Measurements from ENCODE around the gene KCNQ1.
"Not testable (repeated sequence)": the region's sequence is repeated elsewhere in the genome, so short reads cannot be mapped to it uniquely, and the experiment has no call there.

Gene KCNQ1

GRCh38 chr11:2631161-2631560 is 186.4 kb downstream of the KCNQ1 start:
- DNase-seq, result no peak

- DNase-seq, result not testable (repeated sequence)
Measured at GRCh38 chr11:2639763-2640162, 195.0 kb downstream of the KCNQ1 start.

GRCh38 chr11:2641623-2642022 is 196.8 kb downstream of the KCNQ1 start:
- no peak for DNase-seq

DNA sequence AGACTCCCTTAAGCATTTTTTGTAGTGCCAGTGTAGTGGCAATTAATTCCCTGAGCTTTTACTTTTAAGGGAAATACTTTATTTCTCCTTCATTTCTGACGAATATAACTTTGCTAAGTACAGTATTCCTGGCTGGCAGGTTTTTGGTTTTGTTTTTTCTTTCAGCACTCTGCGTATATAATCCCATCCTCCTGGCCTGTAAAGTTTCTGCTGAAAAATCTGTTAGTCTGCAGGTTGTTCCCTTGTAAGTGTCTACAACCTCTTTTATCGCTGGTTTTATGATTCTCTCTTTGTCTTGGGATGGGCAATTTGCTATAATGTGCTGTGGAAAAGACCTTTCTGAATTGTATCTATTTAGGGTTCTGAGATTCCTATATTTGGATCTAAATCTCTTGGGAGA is 198.9 kb downstream of the KCNQ1 start:
- no peak for DNase-seq

- DNase-seq, result no peak
Measured at GRCh38 chr11:2644844-2645778, 200.3 kb downstream of the KCNQ1 start.

DNA sequence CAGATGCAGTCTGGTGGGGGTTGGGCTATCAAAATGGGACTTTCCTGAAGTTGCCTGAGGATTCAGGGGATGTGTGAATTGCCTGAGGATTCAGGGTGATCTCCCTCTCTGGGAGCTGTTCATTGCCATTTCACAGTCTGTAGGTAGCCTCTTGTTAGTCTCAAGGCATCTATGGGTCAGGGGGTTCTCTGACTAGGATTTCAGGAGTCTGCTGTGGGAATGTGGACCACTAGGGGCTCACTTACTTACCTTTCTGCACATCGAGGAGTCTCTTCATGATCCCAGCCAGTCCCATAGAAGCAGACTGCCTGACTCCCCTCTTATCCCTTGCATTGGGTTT is 200.9 kb downstream of the KCNQ1 start:
- DNase-seq, result no peak

DNA sequence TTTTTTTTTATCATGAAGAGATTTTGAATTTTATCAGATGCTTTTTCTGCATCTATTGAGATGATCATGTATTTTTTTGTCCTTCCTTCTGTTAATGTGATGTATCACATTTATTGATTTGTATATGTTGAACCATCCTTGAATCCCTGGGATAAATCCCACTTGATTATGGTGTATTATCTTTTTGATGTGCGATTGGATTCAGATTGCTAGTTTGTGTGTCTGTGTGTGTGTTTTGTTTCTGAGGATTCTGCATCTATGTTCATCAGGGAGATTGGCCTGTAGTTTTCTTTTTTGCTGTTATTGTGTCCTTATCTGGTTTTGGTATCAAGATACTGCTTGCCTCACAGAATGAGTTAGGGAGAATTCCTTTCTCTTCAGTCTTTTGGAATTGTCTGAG is 202.4 kb downstream of the KCNQ1 start:
- DNase-seq, result no peak

DNA sequence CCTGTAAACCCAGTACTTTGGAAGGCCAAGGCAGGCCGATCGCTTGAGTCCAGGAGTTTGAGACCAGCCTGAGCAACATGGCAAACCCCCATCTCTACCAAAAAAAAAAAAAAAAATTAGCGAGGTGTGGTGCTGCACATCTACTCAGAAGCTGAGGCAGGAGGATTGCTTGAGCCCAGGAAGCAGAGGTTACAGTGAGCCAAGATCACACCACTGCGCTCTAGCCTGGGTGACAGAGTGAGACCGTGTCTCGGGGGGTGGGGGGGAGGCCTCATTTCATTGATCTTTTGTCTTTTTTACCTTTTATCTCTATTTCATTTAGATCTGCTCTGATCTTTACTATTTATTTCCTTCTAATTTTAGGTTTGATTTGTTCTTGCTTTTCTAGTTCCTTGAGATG is 203.1 kb downstream of the KCNQ1 start:
- no peak for DNase-seq

DNA sequence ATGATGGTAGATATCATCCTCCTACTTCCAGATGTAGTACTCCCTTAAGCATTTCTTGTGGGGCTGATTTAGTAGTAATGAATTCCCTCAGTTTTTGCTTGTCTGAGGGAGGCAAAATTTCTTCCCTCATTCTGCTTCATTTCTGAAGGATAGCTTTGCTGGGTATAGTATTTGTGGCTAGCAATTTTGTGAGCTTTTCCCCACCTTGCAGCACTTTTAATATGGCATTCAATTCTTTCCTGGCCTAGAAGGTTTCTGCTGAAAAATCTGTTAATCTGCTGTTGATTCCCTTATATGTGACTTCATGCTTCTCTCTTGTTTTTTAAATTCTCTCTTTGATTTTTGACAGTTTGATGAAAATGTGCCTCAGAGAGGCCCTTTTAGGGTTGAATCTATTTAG is 204.6 kb downstream of the KCNQ1 start:
- DNase-seq, result no peak

GRCh38 chr11:2649848-2650247 is 205.0 kb downstream of the KCNQ1 start:
- DNase-seq, result no peak

DNA sequence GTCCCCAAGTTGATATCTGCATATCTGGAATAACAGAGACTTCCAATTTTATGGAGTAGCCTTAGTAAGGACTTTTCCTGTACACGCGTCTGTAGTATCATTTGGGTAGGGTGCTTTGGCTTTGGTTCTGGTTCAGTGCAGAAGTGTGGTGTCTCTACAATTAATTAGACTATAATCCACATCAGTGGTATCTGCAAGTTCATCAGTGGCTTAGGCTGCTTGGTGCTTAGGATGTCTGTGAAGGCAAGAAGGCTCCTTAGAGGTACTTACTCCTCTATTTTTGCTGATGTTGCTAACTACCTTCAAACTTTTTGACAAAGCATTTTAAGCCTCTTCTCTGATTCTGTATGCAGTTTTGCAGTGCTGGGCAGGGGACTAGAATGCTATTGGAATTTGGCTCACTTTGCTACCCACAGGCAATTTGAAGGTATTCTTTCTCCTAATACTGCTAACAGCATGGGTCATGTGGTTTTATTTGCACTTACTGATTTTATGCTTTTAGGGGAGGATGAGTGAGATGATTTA is 205.6 kb downstream of the KCNQ1 start:
- no peak for DNase-seq

DNA sequence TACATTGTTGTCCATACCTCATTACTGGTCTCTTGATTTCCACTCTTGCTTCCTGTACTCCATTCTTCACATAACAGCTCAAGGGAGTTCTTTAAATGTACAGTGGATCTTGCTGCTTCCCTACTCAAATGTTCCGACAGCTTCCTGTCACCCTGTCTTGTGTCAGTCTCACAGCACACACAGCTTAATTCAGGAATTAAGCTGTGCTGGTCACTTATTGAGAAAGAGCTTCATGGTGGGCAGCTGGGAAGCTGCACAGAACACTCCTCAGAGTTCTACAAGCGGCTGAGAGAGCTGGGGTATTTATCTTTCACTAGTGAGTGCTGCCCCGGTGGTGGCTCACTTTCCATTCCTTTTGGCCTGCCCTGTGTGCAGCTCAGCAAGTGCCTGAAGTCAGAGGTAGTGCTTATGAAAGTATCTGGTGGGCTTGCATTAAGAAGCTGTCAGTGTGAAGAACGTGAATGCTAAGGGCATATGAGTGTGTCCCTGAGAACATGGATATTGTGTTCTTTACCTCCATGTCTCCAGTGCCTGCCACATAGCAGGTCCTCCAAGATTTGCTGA is 206.3 kb downstream of the KCNQ1 start:
- no peak for DNase-seq

DNA sequence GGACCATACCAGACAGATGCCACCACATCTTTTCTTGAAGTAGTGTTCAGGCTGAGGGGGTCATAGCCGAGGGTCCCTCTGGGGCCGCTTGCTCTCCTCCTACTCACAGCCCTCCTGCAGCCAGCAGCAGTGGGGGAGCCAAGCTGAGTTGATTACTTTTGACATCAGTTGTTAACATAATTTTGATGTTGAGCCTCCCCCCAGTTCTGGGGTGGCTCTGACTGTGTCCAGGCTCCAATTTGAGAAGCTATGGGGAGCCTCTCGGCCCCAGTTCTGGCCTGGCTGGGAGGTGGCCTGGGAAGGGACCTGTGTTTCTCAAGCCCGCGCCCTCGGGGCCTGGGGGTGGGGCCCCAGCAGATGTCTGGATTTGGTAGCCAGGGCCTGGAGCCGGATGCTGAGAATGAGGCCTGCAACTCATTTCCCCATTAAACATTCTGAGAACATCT is 207.0 kb downstream of the KCNQ1 start:
- DNase-seq, result no peak

GRCh38 chr11:2652333-2653197 is 207.8 kb downstream of the KCNQ1 start:
- DNase-seq, result no peak

GRCh38 chr11:2653198-2653551 is 208.4 kb downstream of the KCNQ1 start:
- DNase-seq, result no peak

GRCh38 chr11:2653930-2654739 is 209.3 kb downstream of the KCNQ1 start:
- DNase-seq, result no peak

GRCh38 chr11:2655016-2655719 is 210.4 kb downstream of the KCNQ1 start:
- DNase-seq, result no peak

DNA sequence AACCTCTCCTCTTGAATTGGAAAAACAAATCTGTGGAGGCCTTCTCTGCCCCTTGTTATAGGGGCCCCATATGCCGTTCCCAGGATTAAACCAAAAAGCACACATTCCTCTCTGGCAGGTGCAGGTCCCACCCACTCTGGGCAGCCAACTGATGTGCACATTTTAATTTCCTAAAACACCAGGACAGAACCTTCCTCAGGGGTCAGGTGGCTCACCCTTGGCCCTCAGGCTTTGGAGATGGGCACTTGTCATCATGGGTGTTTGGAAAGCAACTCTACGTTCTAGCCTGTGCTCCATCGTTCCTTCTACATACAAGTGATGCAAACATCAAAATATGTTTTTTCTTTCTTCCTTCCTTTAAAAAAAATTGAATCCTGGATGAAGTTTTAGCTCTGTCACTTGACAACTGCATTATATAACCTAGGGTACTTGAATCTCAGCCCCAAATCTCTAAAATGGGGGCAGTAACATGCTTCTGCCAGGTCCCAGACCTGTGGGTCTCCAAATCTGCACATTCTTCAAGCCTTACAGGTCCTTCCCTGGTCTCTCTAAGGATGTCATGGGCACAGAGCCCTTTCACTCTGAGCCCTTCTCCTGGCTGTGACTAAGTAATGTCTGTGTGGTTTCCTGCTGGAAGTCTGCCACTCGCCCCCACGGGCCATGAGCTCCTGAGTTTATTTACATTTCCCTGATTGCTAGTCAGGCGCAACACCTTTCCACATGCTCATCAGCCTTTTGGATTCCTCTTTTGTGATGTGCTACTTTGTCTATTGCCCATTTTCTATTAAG is 211.2 kb downstream of the KCNQ1 start:
- no peak for DNase-seq

GRCh38 chr11:2656859-2657258 is 212.1 kb downstream of the KCNQ1 start:
- DNase-seq, result no peak

DNA sequence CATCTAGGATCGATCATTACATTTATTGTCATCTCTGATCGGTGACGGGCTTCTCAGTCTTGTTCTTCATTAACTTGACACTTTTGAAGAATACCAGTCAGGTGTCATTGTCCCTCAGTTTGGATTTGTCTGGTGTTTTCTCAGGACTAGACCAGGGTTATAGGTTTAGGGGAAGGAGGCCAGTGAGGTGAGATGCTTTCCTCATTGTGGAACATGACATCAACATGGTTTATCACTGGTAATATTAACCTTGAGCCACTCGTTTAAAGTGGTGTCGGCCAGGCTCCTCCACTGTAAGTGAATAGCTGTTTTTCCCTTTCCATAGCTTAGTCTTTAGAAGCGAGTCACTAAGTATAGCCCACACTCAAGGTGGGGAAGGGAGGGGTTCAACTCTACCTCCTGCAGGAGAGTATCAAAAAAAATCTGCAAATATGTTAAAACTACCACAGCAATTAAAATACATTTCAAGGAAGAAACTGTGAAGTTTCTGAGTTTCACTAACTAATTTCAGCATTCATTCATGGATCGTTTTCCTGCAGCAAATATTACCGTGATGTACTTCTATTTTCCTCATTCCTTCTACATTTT is 213.0 kb downstream of the KCNQ1 start:
- no peak for DNase-seq

All from activated CD8-positive, alpha-beta memory T cell treated with anti-CD3 and anti-CD28 coated beads, Interleukin-2, amount 50 U/mL, for 4 hours (primary cell).